Body of pancreas (tissue), 4 donors: Measurements from ENCODE around the gene MVP.

Experiments
- POLR2A ChIP-seq, 3 donors: fragments of 450-650 bp; IDR thresholded peaks; one replicate each; pipeline ENCODE4 v1.6.1; 2016; ENCODE audit warnings: antibody characterized with exemption in 3 of 3, mild to moderate bottlenecking in 2 of 3
- TF ChIP-seq, protein P1 (sequence below), 7 experiments: fragments of 450-650 bp in 4 of 7; fragments of 200-600 bp in 3 of 7; sonication (generic) in 3 of 7; IDR thresholded peaks; one replicate each; pipeline ENCODE4 v1.5.1; 2016 to 2019; ENCODE audit warnings: antibody characterized with exemption in 7 of 7

DNA sequence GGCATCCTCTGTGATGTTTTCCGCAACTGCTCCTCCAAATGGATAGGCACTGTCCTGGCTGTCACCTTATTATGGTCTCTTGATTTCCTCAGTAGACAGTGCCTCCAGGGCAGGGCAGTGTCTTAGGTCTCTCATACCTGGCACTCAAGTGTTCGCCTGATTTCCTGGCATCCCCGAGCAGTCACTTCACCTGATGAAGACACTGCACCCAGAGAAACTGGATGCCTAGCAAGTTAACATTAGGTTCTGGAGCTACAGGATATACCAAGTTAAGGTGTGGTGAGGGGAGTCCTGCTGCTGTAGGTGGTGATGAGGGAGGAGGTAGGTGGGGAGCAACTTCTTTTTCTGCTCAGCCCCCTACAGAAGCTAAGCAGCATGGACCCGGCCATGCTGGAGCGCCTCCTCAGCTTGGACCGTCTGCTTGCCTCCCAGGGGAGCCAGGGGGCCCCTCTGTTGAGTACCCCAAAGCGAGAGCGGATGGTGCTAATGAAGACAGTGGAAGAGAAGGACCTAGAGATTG lies 17.8 kb upstream of the MVP start:
- TF ChIP-seq POLR2A (IDR thresholded peaks at IDR 0.05), result no peak
- TF ChIP-seq, protein P1, sequence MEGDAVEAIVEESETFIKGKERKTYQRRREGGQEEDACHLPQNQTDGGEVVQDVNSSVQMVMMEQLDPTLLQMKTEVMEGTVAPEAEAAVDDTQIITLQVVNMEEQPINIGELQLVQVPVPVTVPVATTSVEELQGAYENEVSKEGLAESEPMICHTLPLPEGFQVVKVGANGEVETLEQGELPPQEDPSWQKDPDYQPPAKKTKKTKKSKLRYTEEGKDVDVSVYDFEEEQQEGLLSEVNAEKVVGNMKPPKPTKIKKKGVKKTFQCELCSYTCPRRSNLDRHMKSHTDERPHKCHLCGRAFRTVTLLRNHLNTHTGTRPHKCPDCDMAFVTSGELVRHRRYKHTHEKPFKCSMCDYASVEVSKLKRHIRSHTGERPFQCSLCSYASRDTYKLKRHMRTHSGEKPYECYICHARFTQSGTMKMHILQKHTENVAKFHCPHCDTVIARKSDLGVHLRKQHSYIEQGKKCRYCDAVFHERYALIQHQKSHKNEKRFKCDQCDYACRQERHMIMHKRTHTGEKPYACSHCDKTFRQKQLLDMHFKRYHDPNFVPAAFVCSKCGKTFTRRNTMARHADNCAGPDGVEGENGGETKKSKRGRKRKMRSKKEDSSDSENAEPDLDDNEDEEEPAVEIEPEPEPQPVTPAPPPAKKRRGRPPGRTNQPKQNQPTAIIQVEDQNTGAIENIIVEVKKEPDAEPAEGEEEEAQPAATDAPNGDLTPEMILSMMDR (IDR thresholded peaks at IDR 0.05), result no peak
